ENCODE data around the gene HS3ST6.
"Not testable (repeated sequence)": the region's sequence is repeated elsewhere in the genome, so short reads cannot be mapped to it uniquely, and the experiment has no call there.

The HS3ST6 gene

DNA sequence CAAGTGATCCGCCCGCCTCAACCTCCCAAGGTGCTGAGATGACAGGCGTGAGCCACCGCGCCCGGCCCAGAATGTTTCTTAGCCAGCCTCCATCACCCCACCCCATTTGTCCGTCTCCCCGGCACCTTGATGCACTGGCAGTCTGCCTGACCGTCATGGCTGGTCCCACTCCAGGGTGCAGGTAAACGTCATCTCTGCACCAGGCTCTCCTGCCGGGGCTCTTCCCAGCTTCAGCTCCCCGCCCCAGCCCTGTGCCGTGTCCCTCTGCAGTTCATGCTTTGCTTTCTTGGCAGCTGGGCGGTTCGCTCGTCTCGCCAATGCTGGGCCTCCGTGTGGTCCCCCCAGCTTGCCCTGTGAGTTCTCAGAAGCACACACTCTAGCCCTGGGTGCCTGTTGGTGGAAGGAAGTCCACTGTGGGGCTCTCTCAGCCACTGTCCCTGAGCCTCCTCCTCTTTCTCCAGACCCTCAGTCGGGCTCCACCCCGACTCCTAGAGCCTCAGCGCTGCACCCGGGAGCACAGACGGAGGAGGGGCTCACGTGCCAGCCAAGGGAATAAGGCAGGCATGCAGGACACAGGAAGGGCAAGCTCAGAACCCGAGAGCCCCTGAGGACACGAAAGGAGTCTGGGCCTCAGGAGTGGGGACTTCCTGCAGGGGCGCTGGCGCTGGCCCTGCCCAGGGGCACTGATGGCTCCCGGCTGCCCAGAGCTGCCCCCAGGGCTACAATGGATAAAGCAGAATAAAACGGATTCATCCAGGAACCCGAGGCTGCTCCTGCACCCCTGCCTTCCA, 12.0 kb downstream of the HS3ST6 start:
- DNase-seq, result no peak

DNA sequence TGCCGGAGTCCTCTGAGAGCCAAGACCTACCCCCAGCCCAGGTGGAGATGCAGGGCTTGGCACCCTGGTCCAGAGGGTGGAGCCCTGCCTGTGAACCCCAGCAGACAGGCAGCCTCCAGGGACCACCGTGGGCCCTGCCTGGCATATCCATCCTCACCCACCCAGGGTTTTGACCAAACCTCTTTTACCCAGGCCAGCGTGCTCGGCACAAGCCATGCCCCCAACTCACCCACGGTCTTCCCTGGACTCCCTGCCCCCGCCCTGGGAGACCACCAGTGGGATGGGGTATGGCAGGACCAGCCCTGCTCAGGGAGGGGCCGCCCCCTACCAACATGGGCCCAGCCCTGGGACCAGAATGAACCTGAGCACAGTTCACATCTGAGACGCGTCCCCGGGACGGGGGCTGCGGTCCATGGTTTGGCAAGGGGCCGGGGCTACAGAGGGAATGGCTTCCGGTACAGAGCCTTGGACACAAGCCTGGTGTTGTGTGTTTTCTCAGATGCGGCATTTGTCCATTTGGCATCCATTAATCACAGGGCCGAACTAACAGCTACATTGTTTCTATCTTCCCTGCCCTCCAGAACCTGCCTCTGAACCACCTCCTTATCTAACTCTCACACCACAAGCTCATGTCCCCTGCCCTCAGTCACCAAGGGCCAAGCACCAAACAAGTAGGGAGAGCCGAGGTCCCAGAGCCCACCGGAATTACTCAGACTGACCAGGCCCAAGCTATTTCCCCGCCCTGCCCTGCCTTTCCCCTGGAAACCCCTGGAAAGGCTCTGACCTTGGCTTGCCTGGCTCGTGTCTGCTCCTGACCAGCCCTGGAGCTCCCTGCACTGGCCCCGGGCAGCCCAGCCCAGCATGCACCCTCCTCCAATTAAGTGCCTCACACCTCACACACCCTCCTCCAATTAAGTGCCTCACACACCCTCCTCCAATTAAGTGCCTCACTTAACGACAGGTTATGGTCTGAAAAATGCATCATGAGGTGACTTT, 14.1 kb downstream of the HS3ST6 start:
- no peak for DNase-seq

DNA sequence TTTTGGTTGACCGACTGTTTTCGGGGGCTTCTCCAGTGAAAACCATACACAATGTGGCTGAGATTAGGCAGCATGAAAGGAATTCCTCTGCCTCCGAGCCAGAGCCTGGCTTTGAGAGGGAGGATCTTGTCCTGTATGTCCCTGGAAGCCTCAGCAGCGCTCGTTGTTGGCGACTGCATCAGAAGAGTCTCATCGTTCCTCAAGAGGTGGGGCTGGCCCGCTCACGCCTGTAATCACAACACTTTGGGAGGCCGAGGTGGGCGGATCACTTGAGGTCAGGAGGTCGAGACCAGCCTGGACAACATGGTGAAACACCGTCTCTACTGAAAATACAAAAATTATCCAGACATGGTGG, 15.0 kb downstream of the HS3ST6 start:
- no peak for DNase-seq

DNA sequence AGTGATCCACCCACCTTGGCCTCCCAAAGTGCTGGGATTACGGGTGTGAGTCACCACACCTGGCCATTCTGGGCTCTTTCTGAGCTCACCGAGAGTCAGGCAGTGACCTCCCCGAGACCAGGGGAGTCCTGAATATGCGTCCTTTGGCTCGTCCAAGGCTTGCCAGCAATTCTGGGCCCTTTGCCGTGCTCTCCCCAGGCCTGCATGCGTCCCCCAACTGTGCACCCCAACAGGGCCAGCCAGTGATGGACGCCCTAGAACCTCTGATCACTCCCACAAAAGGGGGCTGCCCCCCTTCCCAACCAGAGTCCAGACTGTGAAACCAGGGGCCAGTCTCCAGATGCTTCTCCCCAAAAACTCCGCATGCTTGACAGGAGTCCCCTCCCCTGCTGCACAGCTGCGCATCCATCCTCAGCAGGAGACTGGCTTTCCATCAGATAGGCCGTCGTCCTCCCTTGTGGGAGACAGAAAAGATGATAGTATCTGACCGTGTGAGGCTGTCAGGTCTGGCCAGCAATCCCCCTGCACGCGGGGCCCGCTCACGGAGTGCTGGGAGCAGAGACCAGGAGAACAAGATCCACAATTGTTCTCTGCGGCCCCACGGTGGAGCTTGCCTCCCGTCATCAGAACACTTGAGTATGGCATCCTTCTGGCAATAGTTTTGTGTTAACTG, 15.5 kb downstream of the HS3ST6 start:
- no peak for DNase-seq

DNA sequence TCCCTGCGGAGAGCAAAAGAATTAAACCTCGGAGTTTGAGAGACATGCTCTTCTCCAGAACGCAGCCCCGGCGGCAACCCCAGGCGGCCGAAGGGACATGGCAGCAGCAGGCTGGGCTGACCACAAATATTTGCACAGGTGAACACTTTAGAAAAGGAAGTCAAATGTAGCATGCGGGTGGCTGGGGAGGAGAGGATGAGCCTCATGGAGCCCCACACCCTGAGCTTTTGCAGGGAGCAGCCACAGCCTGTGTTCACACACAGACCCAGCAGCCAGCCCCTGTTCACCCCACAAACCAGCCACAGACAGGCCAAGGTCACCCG, 17.8 kb downstream of the HS3ST6 start:
- no peak for DNase-seq

DNA sequence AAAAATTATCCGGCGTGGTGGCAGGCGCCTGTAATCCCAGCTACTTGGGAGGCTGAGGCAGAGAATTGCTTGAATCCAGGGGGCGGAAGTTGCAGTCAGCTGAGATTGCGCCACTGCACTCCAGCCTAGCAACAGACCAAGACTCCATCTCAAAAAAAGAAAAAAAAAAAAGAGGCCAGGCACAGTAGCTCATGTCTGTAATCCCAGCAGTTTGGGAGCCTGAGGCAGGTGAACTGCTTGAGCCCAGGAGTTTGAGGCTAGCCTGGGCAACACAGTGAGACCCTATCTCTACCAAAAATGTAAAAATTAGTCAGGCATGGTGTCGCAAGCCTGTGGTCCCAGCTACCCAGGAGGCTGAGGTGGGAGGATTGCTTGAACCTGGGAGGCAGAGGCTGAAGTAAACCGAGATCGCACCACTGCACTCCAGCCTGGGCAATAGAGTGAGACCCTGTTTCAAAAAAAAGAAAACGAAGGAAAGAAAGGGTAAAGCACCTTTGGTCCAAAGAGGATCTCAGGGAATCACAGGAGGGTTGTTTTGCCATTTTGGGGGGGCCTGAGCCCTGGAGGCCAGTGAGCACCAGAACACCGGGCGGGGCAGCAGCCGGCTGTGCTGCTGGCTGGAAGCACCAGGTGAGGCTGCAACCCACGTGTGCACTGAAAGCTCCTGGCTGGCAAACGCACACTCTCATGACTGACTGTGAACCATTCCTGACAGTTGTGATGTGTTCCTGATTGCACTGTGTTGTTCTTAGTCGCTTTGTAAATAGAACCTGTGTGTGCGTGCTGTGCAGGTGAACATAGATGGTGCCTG, 18.4 kb downstream of the HS3ST6 start:
- no peak for DNase-seq

DNA sequence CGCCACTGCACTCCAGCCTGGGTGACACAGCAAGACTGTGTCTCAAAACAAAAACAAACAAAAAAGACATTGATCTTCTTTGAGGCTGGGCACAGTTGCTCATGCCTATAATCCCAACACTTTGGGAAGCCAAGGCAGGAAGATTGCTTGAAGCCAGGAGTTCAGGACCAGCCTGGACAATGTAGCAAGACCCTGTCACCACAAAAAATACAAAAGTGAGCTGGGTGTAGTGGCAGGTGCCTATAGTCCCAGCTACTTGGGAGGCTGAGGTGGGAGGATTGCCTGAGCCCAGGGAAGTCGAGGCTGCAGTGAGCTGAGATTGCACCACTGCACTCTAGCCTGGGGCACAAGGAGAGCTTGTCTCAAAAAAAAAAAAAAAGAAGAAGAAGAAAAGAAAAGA, 20.5 kb downstream of the HS3ST6 start:
- not testable (repeated sequence) for DNase-seq

DNA sequence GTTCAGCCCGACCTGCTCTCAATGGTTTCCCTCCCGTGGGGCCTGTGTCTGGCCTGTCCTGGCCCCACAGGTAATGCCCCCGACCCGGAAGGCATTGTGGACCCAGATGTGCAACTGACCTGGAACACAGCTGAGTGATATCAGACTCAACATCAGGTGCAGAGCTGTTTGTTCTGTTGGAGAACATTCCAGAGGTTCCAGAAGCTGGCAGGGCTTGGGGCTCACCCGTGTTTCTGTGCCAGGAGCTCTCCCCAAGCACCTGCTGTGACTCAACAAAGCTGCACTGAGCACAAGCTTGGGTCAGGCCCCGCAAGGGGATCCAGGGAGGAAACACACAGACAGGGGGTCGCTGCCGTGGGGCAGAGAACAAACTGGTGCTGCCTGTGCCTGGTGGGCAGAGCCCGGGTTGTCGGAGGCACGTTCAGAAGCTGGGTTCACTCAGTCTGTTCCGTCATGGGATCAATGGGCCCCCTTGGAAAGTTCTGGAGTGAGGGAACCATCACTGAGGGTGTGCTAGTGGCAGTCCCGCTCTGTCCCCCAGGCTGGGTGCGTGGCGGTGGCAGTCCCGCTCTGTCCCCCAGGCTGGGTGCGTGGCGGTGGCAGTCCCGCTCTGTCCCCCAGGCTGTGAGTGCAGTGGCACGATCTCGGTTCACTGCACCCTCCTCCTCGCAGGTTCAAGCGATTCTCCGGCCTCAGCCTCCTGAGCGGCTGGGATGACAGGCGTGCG, 22.1 kb downstream of the HS3ST6 start:
- DNase-seq, result no peak

DNA sequence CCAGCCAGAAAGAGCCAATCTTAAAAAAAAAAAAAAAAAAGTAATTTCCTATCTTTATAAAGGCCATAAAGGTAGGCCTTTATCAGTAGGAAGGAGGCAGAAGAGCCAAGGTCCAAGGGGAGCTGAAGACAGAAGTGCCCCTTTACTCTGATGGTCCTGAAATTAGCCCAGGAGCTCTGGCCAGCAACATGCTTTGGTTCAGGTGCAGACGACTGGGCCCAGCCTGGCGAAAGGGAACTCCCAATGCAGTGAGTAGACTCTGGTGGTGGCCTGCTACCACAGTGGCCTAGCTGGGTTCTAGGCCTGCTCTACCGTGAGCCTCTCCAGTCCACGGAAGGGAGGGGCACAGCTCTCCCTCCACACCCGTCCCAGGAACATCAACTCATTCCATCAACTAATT, 23.1 kb downstream of the HS3ST6 start:
- DNase-seq, result no peak

DNA sequence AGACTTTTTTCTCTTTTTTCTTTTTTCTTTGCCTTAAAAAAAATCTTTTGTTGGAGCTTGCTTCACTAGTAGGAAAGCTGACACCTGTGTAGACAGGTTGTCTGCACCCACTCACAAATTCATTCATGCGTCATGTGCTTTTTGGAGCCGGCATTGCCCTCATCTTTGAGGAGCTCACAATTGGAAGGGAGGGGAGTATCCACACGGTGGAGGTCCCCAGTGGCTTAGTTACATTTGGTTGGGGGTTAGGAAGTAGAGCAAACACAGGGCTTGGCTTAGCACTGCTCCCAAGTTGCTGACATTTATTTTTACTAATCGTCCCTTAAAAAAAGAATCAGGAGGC, 27.5 kb downstream of the HS3ST6 start:
- no peak for DNase-seq

DNA sequence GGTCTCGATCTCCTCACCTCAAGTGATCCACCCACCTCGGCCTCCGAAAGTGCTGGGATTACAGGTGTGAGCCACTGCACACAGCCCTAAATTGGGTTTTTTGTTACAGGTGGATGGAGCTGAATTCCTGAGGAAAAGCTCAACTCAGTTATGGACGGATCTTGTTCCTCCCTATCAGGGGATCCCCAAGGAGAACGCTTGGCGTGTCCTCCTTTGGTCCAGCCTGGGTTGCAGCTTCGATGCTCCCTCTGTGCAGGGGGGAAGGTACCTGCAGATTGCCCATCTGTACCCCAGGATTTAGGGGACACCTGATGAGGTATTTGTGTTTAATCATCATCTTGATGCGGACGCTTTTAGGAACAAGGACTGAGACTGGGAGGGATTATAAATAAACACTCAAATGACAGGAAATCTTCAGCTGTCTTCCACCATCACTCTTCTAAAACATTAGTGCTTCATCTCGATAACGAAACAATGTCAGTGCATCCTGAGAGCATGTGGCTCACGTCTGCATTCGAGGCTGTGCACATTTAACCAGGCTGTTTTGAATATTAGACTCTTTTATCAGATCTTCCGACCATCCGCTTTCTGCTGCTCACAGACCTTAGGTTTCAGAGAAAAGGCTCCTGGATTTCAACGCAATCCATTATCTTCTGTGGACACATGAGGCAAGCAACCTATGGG, 28.0 kb downstream of the HS3ST6 start:
- DNase-seq, result no peak

DNA sequence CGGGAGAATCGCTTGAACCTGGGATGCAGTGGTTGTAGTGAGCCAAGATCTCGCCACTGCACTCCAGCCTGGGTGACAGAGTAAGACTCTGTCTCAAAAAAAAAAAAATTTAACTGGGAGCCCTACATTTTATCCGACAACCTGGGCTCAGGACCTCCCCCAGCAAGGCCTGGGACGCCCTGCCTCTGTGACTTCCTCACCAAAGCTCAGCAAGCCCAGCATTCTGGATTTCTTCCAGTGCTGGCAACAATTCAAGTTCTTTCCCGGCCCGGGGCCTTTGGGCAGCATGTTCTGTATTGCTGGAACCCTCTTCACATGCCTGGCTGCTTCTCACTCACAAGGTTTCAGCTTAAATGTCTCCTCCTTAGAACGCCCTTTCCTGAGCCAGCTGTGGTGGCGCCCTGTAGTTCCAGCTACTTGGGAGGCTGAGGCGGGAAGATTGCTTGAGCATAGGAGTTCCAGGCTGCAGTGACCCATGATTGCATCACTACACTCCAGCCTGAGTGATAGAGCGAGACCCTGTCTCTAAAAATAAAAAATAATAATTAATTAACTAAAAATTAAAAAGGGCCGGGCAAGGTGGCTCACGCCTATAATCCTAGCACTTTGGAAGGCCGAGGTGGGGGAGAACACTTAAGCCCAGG, 30.4 kb downstream of the HS3ST6 start:
- no peak for DNase-seq

DNA sequence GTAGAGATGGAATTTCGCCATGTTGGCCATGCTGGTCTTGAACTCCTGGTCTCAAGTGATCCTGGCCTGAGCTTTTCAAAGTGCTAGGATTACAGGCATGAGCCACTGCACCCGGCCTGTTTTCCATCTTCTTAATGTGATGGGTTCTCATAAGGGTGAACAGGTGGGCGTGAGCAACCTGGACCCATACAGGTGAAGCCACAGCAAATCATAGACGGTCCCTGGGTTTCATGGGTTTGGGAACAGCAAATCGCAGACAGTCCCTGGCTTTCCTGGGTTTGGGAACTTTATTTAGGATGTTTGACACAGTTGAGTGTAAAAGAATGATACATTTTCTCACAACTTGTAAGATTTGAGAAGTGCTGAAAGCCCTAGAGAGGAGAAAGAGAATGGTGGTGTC, 33.3 kb downstream of the HS3ST6 start:
- DNase-seq, result no peak

DNA sequence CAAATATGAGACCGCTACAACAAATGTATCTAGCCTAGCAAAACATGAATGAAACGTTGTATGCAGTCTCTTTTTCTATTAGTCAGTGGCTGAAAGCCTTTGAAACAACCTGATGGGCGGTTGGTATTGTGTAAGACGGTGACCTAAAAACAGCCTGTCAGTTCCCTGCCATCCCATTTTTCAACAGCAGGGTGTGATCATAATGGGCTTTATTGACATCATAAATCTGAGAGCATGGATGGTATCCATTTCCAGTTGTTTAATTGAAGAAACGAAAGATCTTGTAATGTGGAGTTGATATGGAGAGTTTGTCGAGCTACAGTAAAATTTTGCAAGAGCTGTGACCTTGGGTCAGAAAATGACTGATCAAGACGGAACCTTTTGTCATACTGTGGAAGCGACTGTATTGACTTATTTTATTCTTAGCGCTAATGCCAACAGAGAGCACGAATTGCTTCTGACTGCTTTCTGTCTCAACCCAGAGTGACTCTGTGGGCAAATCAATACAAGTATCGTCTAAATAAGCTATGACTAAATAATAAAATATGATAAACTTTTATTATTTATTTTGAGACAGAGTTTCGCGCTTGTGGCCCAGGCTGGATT, 34.0 kb downstream of the HS3ST6 start:
- DNase-seq, result no peak

DNA sequence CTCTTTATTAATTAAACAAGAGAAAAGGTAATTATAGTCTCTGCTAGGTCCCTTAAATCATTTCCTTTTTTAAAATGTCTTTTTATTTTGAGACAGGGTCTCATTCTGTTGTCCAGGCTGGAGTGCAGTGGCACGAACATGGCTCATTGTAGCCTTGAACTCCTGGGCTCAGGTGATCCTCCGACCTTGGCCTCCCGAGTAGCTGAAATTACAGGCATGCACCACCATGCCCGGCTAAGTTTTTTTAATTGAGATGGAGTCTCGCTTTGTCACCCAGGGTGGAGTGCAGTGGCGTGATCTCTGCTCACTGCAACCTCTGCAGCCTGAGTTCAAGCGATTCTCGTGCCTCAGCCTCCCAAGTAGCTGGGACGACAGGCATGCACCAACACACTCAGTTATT, 37.0 kb downstream of the HS3ST6 start:
- not testable (repeated sequence) for DNase-seq

DNA sequence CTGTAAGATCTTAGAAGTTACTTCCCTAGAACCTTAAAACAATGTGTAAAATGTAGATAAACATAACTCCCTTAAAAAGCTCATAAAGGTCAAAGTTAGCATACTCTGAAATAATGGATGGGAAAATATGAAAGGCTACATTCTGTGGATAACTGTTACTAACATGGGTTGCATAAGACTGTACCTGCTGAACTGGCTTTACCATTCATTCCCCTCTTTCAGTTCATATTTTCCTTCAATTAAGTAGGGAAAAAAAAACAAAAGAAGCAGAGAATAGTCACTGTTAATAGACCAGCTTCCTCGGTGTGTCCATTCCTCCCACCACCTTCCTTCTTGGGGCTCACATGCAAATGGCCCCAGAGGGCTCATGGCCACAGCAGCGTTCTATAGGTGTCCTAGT, 38.7 kb downstream of the HS3ST6 start:
- DNase-seq, result no peak

DNA sequence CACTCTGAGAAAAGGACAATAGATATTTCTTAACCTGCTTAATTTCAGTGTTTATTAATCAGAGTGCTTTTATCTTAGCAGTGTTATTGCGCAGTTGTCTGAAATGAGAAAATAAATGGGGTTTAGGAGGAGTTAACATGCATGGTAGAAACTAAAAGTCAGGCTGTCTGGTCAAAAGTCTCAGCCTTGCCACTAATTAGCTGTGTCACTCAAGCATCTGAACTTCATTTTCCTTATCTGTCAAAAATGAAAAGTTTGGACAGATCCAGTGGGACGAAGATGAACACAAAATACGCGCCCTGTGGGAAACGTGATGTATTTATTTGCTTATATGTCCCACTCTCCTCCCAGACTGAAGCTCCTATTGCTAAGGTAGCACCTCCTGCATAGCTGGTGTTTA, 40.0 kb downstream of the HS3ST6 start:
- DNase-seq, result no peak

DNA sequence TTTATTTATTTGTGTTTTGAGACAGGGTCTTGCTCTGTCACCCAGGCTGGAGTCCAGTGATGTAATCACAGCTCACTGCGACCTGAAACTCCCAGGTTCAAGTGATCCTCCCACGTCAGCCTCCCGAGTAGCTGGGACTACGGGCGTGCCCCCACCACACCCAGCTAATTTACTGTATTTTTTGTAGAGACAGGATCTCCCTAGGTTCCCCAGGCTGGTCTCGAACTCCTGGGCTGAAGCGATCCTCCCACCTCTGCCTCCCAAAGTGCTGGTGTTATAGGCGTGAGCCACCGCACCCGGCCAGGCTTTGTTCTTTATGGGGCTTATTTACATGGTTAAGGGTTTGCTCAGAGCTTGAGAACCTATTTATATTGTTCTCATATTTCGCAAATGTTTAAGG, 40.4 kb downstream of the HS3ST6 start:
- DNase-seq, result no peak

DNA sequence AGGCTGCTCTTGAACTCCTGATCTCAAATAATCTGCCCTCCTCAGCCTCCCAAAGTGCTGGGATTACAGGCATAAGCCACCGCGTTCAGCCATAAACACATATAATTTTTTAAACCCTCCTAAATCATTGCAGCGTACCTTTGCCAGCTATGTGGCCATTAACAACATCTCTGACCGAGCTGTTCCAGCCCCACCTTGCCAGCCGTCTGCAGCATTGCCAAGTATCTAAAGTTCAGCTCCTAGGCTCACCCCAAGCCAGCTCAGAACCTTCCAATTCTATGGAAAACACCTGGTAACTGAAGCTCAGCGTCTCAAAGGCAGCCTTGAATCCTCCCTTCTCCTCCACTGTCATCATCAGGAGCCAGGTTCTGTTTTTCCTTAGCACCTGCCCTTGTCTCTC, 41.1 kb downstream of the HS3ST6 start:
- no peak for DNase-seq

DNA sequence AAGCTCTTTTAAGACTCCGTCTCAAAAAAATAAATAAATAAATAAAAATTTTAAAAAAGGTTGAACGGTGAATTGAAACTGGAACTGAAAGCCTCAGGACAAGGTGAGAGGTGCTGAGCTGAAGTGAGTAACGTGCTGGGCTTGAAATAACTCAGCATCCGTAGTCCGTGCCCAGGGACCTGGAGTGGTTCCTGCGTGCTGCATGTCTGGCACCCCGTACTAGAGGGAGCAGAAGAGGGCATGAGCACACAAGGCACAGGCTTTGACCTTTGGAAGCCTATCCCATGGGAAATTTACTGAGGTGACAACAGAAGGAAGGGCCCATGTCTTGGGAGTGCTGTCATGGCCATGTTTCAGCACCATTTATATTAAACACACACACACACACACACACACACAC, 41.7 kb downstream of the HS3ST6 start:
- no peak for DNase-seq

DNA sequence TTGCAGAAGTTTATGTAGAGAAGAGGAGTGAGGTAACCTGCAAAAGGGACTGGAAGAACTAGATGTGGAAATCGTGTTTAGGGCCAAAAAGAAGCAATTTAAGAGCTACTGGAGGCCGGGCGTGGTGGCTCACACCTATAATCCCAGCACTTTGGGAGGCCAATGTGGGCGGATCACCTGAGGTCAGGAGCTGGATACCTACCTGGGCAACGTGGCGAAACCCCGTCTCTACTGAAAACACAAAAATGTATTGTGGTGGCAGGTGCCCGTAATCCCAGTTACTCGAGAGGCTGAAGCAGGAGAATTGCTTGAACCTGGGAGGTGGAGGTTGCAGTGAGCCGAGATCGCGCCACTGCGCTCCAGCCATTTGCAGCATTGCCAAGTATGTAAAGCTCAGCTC, 42.1 kb downstream of the HS3ST6 start:
- DNase-seq, result not testable (repeated sequence)

Measured in activated CD4-positive, alpha-beta T cell treated with anti-CD3 and anti-CD28 coated beads, Interleukin-2, amount 50 U/mL, for 1 hour (primary cell).